LNCaP clone FGC (cell line): ENCODE data around the gene TRH.
A peak's percentile ranks its signal among the peaks of the same experiment; 100 is the strongest.

Experiments
- DNase-seq: peaks from one replicate; pipeline ENCODE4 v3.0.0-alpha.2; 2011; ENCODE audit warnings: low read depth
- H3K4me3 ChIP-seq: 2 replicates; pipeline ENCODE4 v1.5.1; 2011; ENCODE audit warnings: mild to moderate bottlenecking, low read depth, low read length, control low read depth
- CTCF ChIP-seq: IDR thresholded peaks from 2 replicates; pipeline ENCODE4 v1.5.1; 2012; ENCODE audit warnings: mild to moderate bottlenecking; ENCODE audit not compliant: control insufficient read depth, insufficient read depth; ENCODE audit errors: extremely low read depth

Gene TRH

GRCh38 chr3:129937717-129938116 is 36.8 kb upstream of the TRH start:
- no peak overlapping the region for H3K4me3 ChIP-seq
- no peak for TF ChIP-seq CTCF
- no peak for DNase-seq

- no peak for DNase-seq
- TF ChIP-seq CTCF, result 0 out of 2 replicates have a peak, but pooled peaks have one; percentile 0
- no peak overlapping the region for H3K4me3 ChIP-seq
Observed at GRCh38 chr3:129938140-129938930, 36.2 kb upstream of the TRH start.

GRCh38 chr3:129940086-129940485 is 34.4 kb upstream of the TRH start:
- no peak overlapping the region for H3K4me3 ChIP-seq
- TF ChIP-seq CTCF, result no peak
- DNase-seq, result no peak

- TF ChIP-seq CTCF, result peak; percentile 70
- DNase-seq, result peak; percentile 13
- H3K4me3 ChIP-seq, result no peak overlapping the region
Observed at GRCh38 chr3:129942296-129942695, 32.2 kb upstream of the TRH start.

GRCh38 chr3:129943020-129943419 is 31.5 kb upstream of the TRH start:
- DNase-seq, result no peak
- no peak overlapping the region for H3K4me3 ChIP-seq
- no peak for TF ChIP-seq CTCF

- TF ChIP-seq CTCF, result no peak
- H3K4me3 ChIP-seq, result no peak overlapping the region
- DNase-seq, result no peak
Observed at GRCh38 chr3:129944709-129945108, 29.8 kb upstream of the TRH start.
